K562 (cell line): ENCODE results near the gene PACS2. TPM values are rescaled to one million over a fixed set of nuclear protein-coding genes. Genes with fewer than 3 reads are reported as not detected.
A peak's percentile ranks its signal among the peaks of the same experiment; 100 is the strongest.

Source experiments
- AFF1 ChIP-seq, 2 experiments: fragments of 450-650 bp; IDR thresholded peaks; 2 replicates each; pipeline ENCODE4 v1.6.1; 2018; ENCODE audit warnings: mild to moderate bottlenecking in 2 of 2, low read depth in 1 of 2; ENCODE audit not compliant: partially characterized antibody in 2 of 2
- CCNT2 ChIP-seq: IDR thresholded peaks from 2 replicates; pipeline ENCODE4 v1.6.1; 2011; ENCODE audit warnings: borderline replicate concordance, low read depth, mild to moderate bottlenecking, moderate library complexity, mixed read lengths, low read length; ENCODE audit not compliant: insufficient read length; ENCODE audit errors: extremely low read depth
- FOXA3 ChIP-seq, 2 experiments: fragments of 450-650 bp in 1 of 2; sonication (generic) in 1 of 2; formaldehyde crosslinking; IDR thresholded peaks in 1 of 2; conservative IDR thresholded peaks in 1 of 2; 2 replicates each; pipeline versions ENCODE4 v1.4.0 to v1.8.0; 2020 to 2022; ENCODE audit warnings: mild to moderate bottlenecking in 2 of 2, missing genetic modification reagents in 1 of 2
- MGA ChIP-seq: fragments of 450-650 bp; IDR thresholded peaks from 2 replicates; pipeline ENCODE4 v1.6.1; 2016; ENCODE audit warnings: mild to moderate bottlenecking, moderate library complexity
- MYC ChIP-seq, 2 experiments: fragments of 250-450 bp in 1 of 2; sonication (Bioruptor Pico) in 1 of 2; IDR thresholded peaks; 2 replicates each; pipeline versions ENCODE4 v1.5.1 to v1.6.1; 2012 to 2021; ENCODE audit warnings: low read depth in 2 of 2, borderline replicate concordance in 1 of 2, improper control_type of control experiment in 1 of 2, low read length in 1 of 2, mild to moderate bottlenecking in 1 of 2, moderate library complexity in 1 of 2
- VEZF1 ChIP-seq: fragments of 200-800 bp; sonication (Bioruptor generic); IDR thresholded peaks from 2 replicates; pipeline ENCODE4 v1.6.1; 2017; ENCODE audit warnings: missing genetic modification characterization, missing compliant biosample characterization
- ZNF436 ChIP-seq: fragments of 250-450, 450-650 bp; sonication (Bioruptor Pico); formaldehyde crosslinking; IDR thresholded peaks from 2 replicates; pipeline ENCODE4 v1.7.0; 2020; ENCODE audit warnings: mild to moderate bottlenecking
- polyA plus RNA-seq, 8 experiments: library from polyadenylated mRNA; depleted of rRNA in 4 of 8; stranded (reverse) in 5 of 8; unstranded in 3 of 8; fragments of >200 nt; fragmentation: Nextera tagmentation in 2 of 8; fragmentation: Illumina TruSeq in 1 of 8; extraction: Ambion mirVana in 2 of 8; extraction: Trizol in 1 of 8; gene quantifications; 2 replicates each; pipeline versions ENCODE4 v1.2.1 to v1.2.3, GENCODE V29; 2011 to 2014; ENCODE audit warnings: inconsistent platforms in 1 of 8, missing spikeins in 1 of 8
- total RNA-seq, 7 experiments: library from RNA; depleted of rRNA in 6 of 7; stranded (reverse); fragments of >200 nt in 6 of 7; fragmentation: Illumina TruSeq in 2 of 7; extraction: Trizol in 2 of 7; gene quantifications; 2 replicates each; pipeline versions ENCODE4 v1.2.1 to v1.2.3, GENCODE V29; 2011 to 2021; ENCODE audit warnings: low replicate concordance in 1 of 7

PACS2 gene
- total and polyA plus RNA-seq, 9 of the 15 experiments (the other 6 are each of a cell fraction or from before 2014, with no cell fraction given): 0.11 to 20.8 (median 9.9) TPM

- TF ChIP-seq MGA (peak; percentile 57), ZNF436 (CRISPR knock-in tag) (no peak), VEZF1 (CRISPR knock-in tag) (peak; percentile 62), CCNT2 (peak; percentile 56), AFF1 (IDR thresholded peaks at IDR 0.05; ENCODE audit: low read depth in 1 of 2, partially characterized antibody in 2 of 2) (peak in 1 of 2 experiments; percentile 19), FOXA3 (CRISPR knock-in tag; conservative IDR thresholded peaks at IDR 0.05 in 1 of 2, IDR thresholded peaks at IDR 0.05 in 1 of 2) (0 out of 4 replicates have a peak, but pooled peaks of 1 of the 2 experiments have one; percentile 21), MYC (IDR thresholded peaks at IDR 0.05; ENCODE audit: low read depth, low read length) (no peak), MYC (CRISPR knock-in tag; IDR thresholded peaks at IDR 0.05; ENCODE audit: borderline replicate concordance, low read depth) (no peak)
These were observed 13.2 kb upstream of the PACS2 start (continued) for GRCh38 chr14:105301103-105301914.
